Measurements from ENCODE around the gene ST6GAL1.
"Not testable (repeated sequence)": the region's sequence is repeated elsewhere in the genome, so short reads cannot be mapped to it uniquely, and the experiment has no call there.

Gene ST6GAL1

GRCh38 chr3:187054433-187054832, 124.1 kb downstream of the ST6GAL1 start:
- not testable (repeated sequence) for DNase-seq

GRCh38 chr3:187057803-187058202, 127.5 kb downstream of the ST6GAL1 start:
- DNase-seq: not testable (repeated sequence)

- no peak for DNase-seq
These were observed 131.4 kb downstream of the ST6GAL1 start for GRCh38 chr3:187061748-187062147.

- no peak for DNase-seq
These were observed 132.3 kb downstream of the ST6GAL1 start for GRCh38 chr3:187062526-187063177.

GRCh38 chr3:187063286-187064121, 133.2 kb downstream of the ST6GAL1 start:
- DNase-seq: no peak

- DNase-seq: no peak
These were observed 134.1 kb downstream of the ST6GAL1 start for GRCh38 chr3:187064210-187065115.

- DNase-seq: no peak
These were observed 136.1 kb downstream of the ST6GAL1 start for GRCh38 chr3:187066228-187066995.

- no peak for DNase-seq
These were observed 138.5 kb downstream of the ST6GAL1 start for GRCh38 chr3:187068787-187069186.

GRCh38 chr3:187069857-187070516, 139.7 kb downstream of the ST6GAL1 start:
- DNase-seq: no peak

- no peak for DNase-seq
These were observed 141.8 kb downstream of the ST6GAL1 start for GRCh38 chr3:187072102-187072501.

- no peak for DNase-seq
These were observed 142.2 kb downstream of the ST6GAL1 start for GRCh38 chr3:187072511-187072910.

- DNase-seq: no peak
These were observed 143.3 kb downstream of the ST6GAL1 start for GRCh38 chr3:187073581-187074098.

- no peak for DNase-seq
These were observed 144.5 kb downstream of the ST6GAL1 start for GRCh38 chr3:187074846-187075245.

GRCh38 chr3:187076297-187076696, 146.0 kb downstream of the ST6GAL1 start:
- no peak for DNase-seq

GRCh38 chr3:187077085-187077484, 146.8 kb downstream of the ST6GAL1 start:
- DNase-seq: no peak

- DNase-seq: no peak
These were observed 147.2 kb downstream of the ST6GAL1 start for GRCh38 chr3:187077537-187077936.

- DNase-seq: no peak
These were observed 149.0 kb downstream of the ST6GAL1 start for GRCh38 chr3:187079090-187080022.

GRCh38 chr3:187080799-187081450, 150.6 kb downstream of the ST6GAL1 start:
- DNase-seq: no peak

GRCh38 chr3:187082758-187083375, 152.5 kb downstream of the ST6GAL1 start:
- DNase-seq: no peak

Data from NCI-H1105 (cell line).